ENCODE results near the gene TUBB. TPM values are rescaled to one million over a fixed set of nuclear protein-coding genes. Genes with fewer than 3 reads are reported as not detected.
A peak's percentile ranks its signal among the peaks of the same experiment; 100 is the strongest.

The TUBB gene
- total RNA-seq, 1 experiment from 2014 or later: 886 TPM

- Histone ChIP-seq H3K79me2 (ENCODE audit: insufficient read depth, low read length) (no peaks in the 10 kb centered on the region), H3K36me3 (ENCODE audit: control insufficient read depth in 1 of 2, insufficient read depth in 2 of 2, low read length in 2 of 2) (no peaks in the 10 kb centered on the region), H3K9ac (ENCODE audit: low read length) (0 out of 2 replicates have a peak overlapping the region, but pooled peaks have one; percentile 18), H3K9me3 (ENCODE audit: control insufficient read depth in 1 of 2, insufficient read depth in 1 of 2, low read depth in 1 of 2, low read length in 2 of 2) (no peaks in the 10 kb centered on the region), H4K20me1 (ENCODE audit: insufficient read depth) (no peaks in the 10 kb centered on the region), H3K4me3 (replicated peaks in 1 of 2; ENCODE audit: low read depth in 1 of 2, low read length in 2 of 2) (no peak overlapping the region), H2AFZ (ENCODE audit: low read depth, low read length, poor library complexity, severe bottlenecking) (no peak overlapping the region), H3K27me3 (ENCODE audit: insufficient read depth, low read length) (no peaks in the 10 kb centered on the region), H3K4me1 (ENCODE audit: control insufficient read depth in 1 of 2, insufficient read depth in 2 of 2, low read length in 2 of 2) (peaks cover 76 to 80% of the 10 kb centered on the region in 2 experiments), H3K27ac (ENCODE audit: low read depth, low read length) (peak overlapping the region; percentile 17; the same call in 1 of the 2 replicates), H3K4me2 (ENCODE audit: low read length) (0 out of 2 replicates have a peak overlapping the region, but pooled peaks have one; percentile 8), H3K9me2 (ENCODE audit: insufficient read depth) (no peaks in the 10 kb centered on the region)
- ChIA-PET CTCF (interaction anchor here (1.3 kb wide), 1 partner anchor 14 kb away, joined by 3 read pairs; no protein-coding TSS in a partner anchor), POLR2A (interaction anchor here (0.8 to 12.4 kb wide), 9 partner anchors 8 to 52 kb away, joined by 3 to 195 read pairs (median 37); partner anchors contain the start of genes FLOT1 and IER3), RAD21 (ENCODE audit: low non-redundant PET in 1 of 2, low total read pairs in 2 of 2, uncharacterized antibody in 2 of 2, unreplicated experiment in 2 of 2) (interaction anchor here in 1 of 2 experiments (0.7 kb wide), 1 partner anchor 14 kb away, joined by 3 read pairs; no protein-coding TSS in a partner anchor)
- DNase-seq (ENCODE audit: low read depth, low spot score): no peak
- BruUV-seq (replicated peaks): no TSS peak
- intact Hi-C loops (cut with micrococcal nuclease): no loop called here
- ATAC-seq: no peak
- TF ChIP-seq REST (IDR thresholded peaks at IDR 0.05; ENCODE audit: low read depth) (no peak), SIN3A (IDR thresholded peaks at IDR 0.05; ENCODE audit: low read depth) (no peak), POLR2A (IDR thresholded peaks at IDR 0.05; ENCODE audit: borderline replicate concordance, extremely low read depth, insufficient read depth, insufficient read length) (no peak), YY1 (IDR thresholded peaks at IDR 0.05; ENCODE audit: extremely low read depth, insufficient replicate concordance, low read depth, low read length) (no peak), CTCF (IDR thresholded peaks at IDR 0.05 in 2 of 3, conservative IDR thresholded peaks at IDR 0.05 in 1 of 3; ENCODE audit: borderline replicate concordance in 1 of 3, insufficient read depth in 1 of 3, low read depth in 2 of 3, low read length in 2 of 3) (no peak), EZH2phosphoT487 (IDR thresholded peaks at IDR 0.05; ENCODE audit: borderline replicate concordance) (no peak), JUND (IDR thresholded peaks at IDR 0.05) (no peak), EZH2 (IDR thresholded peaks at IDR 0.05) (no peak), SP1 (IDR thresholded peaks at IDR 0.05; ENCODE audit: low read depth) (no peak), FOSL1 (IDR thresholded peaks at IDR 0.05; ENCODE audit: low read depth) (no peak), MAX (IDR thresholded peaks at IDR 0.05) (no peak), ZBTB33 (IDR thresholded peaks at IDR 0.05; ENCODE audit: extremely low read depth, insufficient replicate concordance, low read length) (no peak), EGR1 (IDR thresholded peaks at IDR 0.05; ENCODE audit: low read depth) (no peak)
Measured at GRCh38 chr6:30766461-30767157, 46.5 kb downstream of the TUBB start.

All from HCT116 (cell line).